Karpas-422 (cell line): ENCODE data around the gene PTPN22. TPM values are rescaled to one million over a fixed set of nuclear protein-coding genes. Genes with fewer than 3 reads are reported as not detected.

ENCODE experiments used
- DNase-seq: peaks from one replicate; pipeline ENCODE4 v3.0.0-alpha.2; 2015
- H2AFZ ChIP-seq: fragments of 200-600 bp; sonication (generic); 2 replicates; pipeline ENCODE4 v1.6.1; 2014; ENCODE audit warnings: antibody characterized with exemption, low read length, mixed read lengths
- H3K27ac ChIP-seq: fragments of 200-600 bp; sonication (generic); 2 replicates; pipeline ENCODE4 v1.5.1; 2014; ENCODE audit warnings: mild to moderate bottlenecking, low read length, moderate library complexity
- H3K27me3 ChIP-seq: fragments of 200-600 bp; sonication (generic); 2 replicates; pipeline ENCODE4 v1.6.1; 2014; ENCODE audit warnings: low read length, mixed read lengths
- H3K36me3 ChIP-seq: fragments of 200-600 bp; sonication (generic); 2 replicates; pipeline ENCODE4 v1.6.1; 2014; ENCODE audit warnings: low read length, mixed read lengths; ENCODE audit not compliant: insufficient read depth
- H3K4me1 ChIP-seq: fragments of 200-600 bp; sonication (generic); 2 replicates; pipeline ENCODE4 v1.6.1; 2014; ENCODE audit warnings: mild to moderate bottlenecking, low read length, mixed read lengths
- H3K4me2 ChIP-seq: fragments of 200-600 bp; sonication (generic); 2 replicates; pipeline ENCODE4 v1.6.1; 2014; ENCODE audit warnings: low read length, low read depth, mild to moderate bottlenecking; ENCODE audit not compliant: poor library complexity, severe bottlenecking
- H3K4me3 ChIP-seq: fragments of 200-600 bp; sonication (generic); 2 replicates; pipeline ENCODE4 v1.5.1; 2014; ENCODE audit warnings: mild to moderate bottlenecking, antibody characterized with exemption, low read length, mixed read lengths
- H3K79me2 ChIP-seq: fragments of 200-600 bp; sonication (generic); 2 replicates; pipeline ENCODE4 v1.6.1; 2014; ENCODE audit warnings: mild to moderate bottlenecking, low read length, mixed read lengths
- H3K9ac ChIP-seq: fragments of 200-600 bp; sonication (generic); 2 replicates; pipeline ENCODE4 v1.6.0; 2014; ENCODE audit warnings: low read length
- H3K9me2 ChIP-seq: fragments of 200-600 bp; sonication (generic), shearing (Covaris generic); replicated peaks from 2 replicates; pipeline ENCODE4 v1.6.0; 2014; ENCODE audit warnings: mild to moderate bottlenecking, low read length, moderate library complexity; ENCODE audit not compliant: insufficient read depth
- H3K9me3 ChIP-seq: fragments of 300-700, 200-600 bp; sonication (generic); 2 replicates; pipeline ENCODE4 v1.6.1; 2014; ENCODE audit warnings: low read length, mixed read lengths
- H4K20me1 ChIP-seq: fragments of 200-600 bp; sonication (generic); 2 replicates; pipeline ENCODE4 v1.6.1; 2014; ENCODE audit warnings: mild to moderate bottlenecking, antibody characterized with exemption, low read length, low read depth; ENCODE audit not compliant: insufficient read depth
- total RNA-seq: library from RNA; depleted of rRNA; stranded (reverse); fragments of >200 nt; shearing (Covaris generic); gene quantifications from 2 replicates; pipeline ENCODE4 v1.2.3, GENCODE V29; 2014; ENCODE audit warnings: low replicate concordance

Gene PTPN22
- total RNA-seq, 1 experiment from 2014 or later, result 43.3 TPM

GRCh38 chr1:113818578-113818977 is 52.9 kb downstream of the PTPN22 start:
- no peak overlapping the region for H3K4me3 ChIP-seq
- H3K4me2 ChIP-seq, result no peak overlapping the region
- H3K36me3 ChIP-seq, result peaks cover 8% of the 10 kb centered on the region; the same call in 1 of the 2 replicates
- peaks cover under 1% of the 10 kb centered on the region; the same call in 1 of the 2 replicates for H3K4me1 ChIP-seq
- no peak overlapping the region for H3K27ac ChIP-seq
- no peaks in the 10 kb centered on the region for H3K9me3 ChIP-seq
- no peaks in the 10 kb centered on the region for H3K79me2 ChIP-seq
- DNase-seq, result no peak
- no peaks in the 10 kb centered on the region for H4K20me1 ChIP-seq
- no peaks in the 10 kb centered on the region for H3K9me2 ChIP-seq
- H3K9ac ChIP-seq, result no peak overlapping the region
- H2AFZ ChIP-seq, result no peak overlapping the region
- no peaks in the 10 kb centered on the region for H3K27me3 ChIP-seq

GRCh38 chr1:113813218-113813617 is 58.3 kb downstream of the PTPN22 start:
- Histone ChIP-seq H3K27me3 (no peaks in the 10 kb centered on the region), H3K9ac (peak overlapping the region; percentile 68; the same call in 1 of the 2 replicates), H3K4me3 (peak overlapping the region; percentile 81; the same call in 1 of the 2 replicates), H3K79me2 (peaks cover 36% of the 10 kb centered on the region), H3K27ac (peak overlapping the region; percentile 85), H3K4me2 (peak overlapping the region; percentile 74), H3K4me1 (peaks cover 29% of the 10 kb centered on the region), H2AFZ (no peak overlapping the region), H3K9me2 (no peaks in the 10 kb centered on the region), H3K9me3 (no peaks in the 10 kb centered on the region), H4K20me1 (0 out of 2 replicates have a peak, but pooled peaks cover 2% of the 10 kb centered on the region), H3K36me3 (peaks cover 10% of the 10 kb centered on the region; the same call in 1 of the 2 replicates)
- DNase-seq, result no peak

GRCh38 chr1:113812661-113813135 is 58.8 kb downstream of the PTPN22 start:
- H3K27ac ChIP-seq, result peak overlapping the region; percentile 85
- peak overlapping the region; percentile 68 for H3K9ac ChIP-seq
- no peaks in the 10 kb centered on the region for H3K9me2 ChIP-seq
- no peak for DNase-seq
- H3K9me3 ChIP-seq, result no peaks in the 10 kb centered on the region
- peak overlapping the region; percentile 9; the same call in 1 of the 2 replicates for H2AFZ ChIP-seq
- H3K4me2 ChIP-seq, result peak overlapping the region; percentile 74
- peak overlapping the region; percentile 81 for H3K4me3 ChIP-seq
- H3K36me3 ChIP-seq, result peaks cover 10% of the 10 kb centered on the region; the same call in 1 of the 2 replicates
- H3K79me2 ChIP-seq, result peaks cover 41% of the 10 kb centered on the region
- H4K20me1 ChIP-seq, result 0 out of 2 replicates have a peak, but pooled peaks cover 2% of the 10 kb centered on the region
- no peaks in the 10 kb centered on the region for H3K27me3 ChIP-seq
- H3K4me1 ChIP-seq, result peaks cover 34% of the 10 kb centered on the region

- peak within 1 kb of the TSS; percentile 85 for H3K27ac ChIP-seq
- peak; percentile 100 for DNase-seq
- H3K9ac ChIP-seq, result peak within 1 kb of the TSS; percentile 89
- peaks cover 34% of the 10 kb centered on the region for H3K4me1 ChIP-seq
- no peaks in the 10 kb centered on the region for H3K27me3 ChIP-seq
- peak within 1 kb of the TSS; percentile 81 for H3K4me3 ChIP-seq
- H2AFZ ChIP-seq, result peak within 1 kb of the TSS; percentile 67; the same call in 1 of the 2 replicates
- H4K20me1 ChIP-seq, result 0 out of 2 replicates have a peak, but pooled peaks cover 2% of the 10 kb centered on the region
- H3K9me2 ChIP-seq, result no peaks in the 10 kb centered on the region
- H3K9me3 ChIP-seq, result no peaks in the 10 kb centered on the region
- H3K36me3 ChIP-seq, result peaks cover 10% of the 10 kb centered on the region; the same call in 1 of the 2 replicates
- H3K79me2 ChIP-seq, result peaks cover 45% of the 10 kb centered on the region
- peak within 1 kb of the TSS; percentile 90 for H3K4me2 ChIP-seq
Observed at GRCh38 chr1:113811888-113812660, 59.4 kb downstream of the PTPN22 start, which contains the start of gene RSBN1. RSBN1 (minus strand) TSS chr1:113812476; CDS start chr1:113812412, 64 bp downstream.

GRCh38 chr1:113811156-113811887 is 60.2 kb downstream of the PTPN22 start:
- Histone ChIP-seq H3K4me3 (peak overlapping the region; percentile 81), H3K4me2 (peak overlapping the region; percentile 90), H3K4me1 (peaks cover 34% of the 10 kb centered on the region), H3K9me3 (no peaks in the 10 kb centered on the region), H3K79me2 (peaks cover 53% of the 10 kb centered on the region), H3K36me3 (peaks cover 10% of the 10 kb centered on the region; the same call in 1 of the 2 replicates), H3K27me3 (no peaks in the 10 kb centered on the region), H2AFZ (peak overlapping the region; percentile 67; the same call in 1 of the 2 replicates), H4K20me1 (0 out of 2 replicates have a peak, but pooled peaks cover 2% of the 10 kb centered on the region), H3K9ac (peak overlapping the region; percentile 89), H3K27ac (peak overlapping the region; percentile 64), H3K9me2 (no peaks in the 10 kb centered on the region)
- DNase-seq, result peak; percentile 78

GRCh38 chr1:113809670-113810602 is 61.6 kb downstream of the PTPN22 start:
- H2AFZ ChIP-seq, result no peak overlapping the region
- H4K20me1 ChIP-seq, result 0 out of 2 replicates have a peak, but pooled peaks cover 2% of the 10 kb centered on the region
- DNase-seq, result no peak
- no peaks in the 10 kb centered on the region for H3K9me2 ChIP-seq
- peak overlapping the region; percentile 81 for H3K4me3 ChIP-seq
- peak overlapping the region; percentile 89 for H3K9ac ChIP-seq
- H3K9me3 ChIP-seq, result no peaks in the 10 kb centered on the region
- peaks cover 67% of the 10 kb centered on the region for H3K79me2 ChIP-seq
- no peaks in the 10 kb centered on the region for H3K27me3 ChIP-seq
- H3K4me1 ChIP-seq, result peaks cover 34% of the 10 kb centered on the region
- H3K4me2 ChIP-seq, result peak overlapping the region; percentile 90
- peaks cover 10% of the 10 kb centered on the region; the same call in 1 of the 2 replicates for H3K36me3 ChIP-seq
- no peak overlapping the region for H3K27ac ChIP-seq

GRCh38 chr1:113808450-113809195 is 62.9 kb downstream of the PTPN22 start:
- Histone ChIP-seq H3K4me3 (0 out of 2 replicates have a peak overlapping the region, but pooled peaks have one; percentile 7), H3K27me3 (no peaks in the 10 kb centered on the region), H3K4me1 (peaks cover 33% of the 10 kb centered on the region), H3K9ac (no peak overlapping the region), H2AFZ (no peak overlapping the region), H3K4me2 (peak overlapping the region; percentile 90), H3K79me2 (peaks cover 80% of the 10 kb centered on the region), H3K36me3 (0 out of 2 replicates have a peak, but pooled peaks cover 5% of the 10 kb centered on the region), H3K9me3 (no peaks in the 10 kb centered on the region), H4K20me1 (0 out of 2 replicates have a peak, but pooled peaks cover 6% of the 10 kb centered on the region), H3K9me2 (no peaks in the 10 kb centered on the region), H3K27ac (no peak overlapping the region)
- no peak for DNase-seq
